ENCODE measurements around the gene GPC6.
A peak's percentile ranks its signal among the peaks of the same experiment; 100 is the strongest.

Gene GPC6

GRCh38 chr13:93231867-93232266 lies 5.3 kb downstream of the GPC6 start:
- no peak for DNase-seq

DNA sequence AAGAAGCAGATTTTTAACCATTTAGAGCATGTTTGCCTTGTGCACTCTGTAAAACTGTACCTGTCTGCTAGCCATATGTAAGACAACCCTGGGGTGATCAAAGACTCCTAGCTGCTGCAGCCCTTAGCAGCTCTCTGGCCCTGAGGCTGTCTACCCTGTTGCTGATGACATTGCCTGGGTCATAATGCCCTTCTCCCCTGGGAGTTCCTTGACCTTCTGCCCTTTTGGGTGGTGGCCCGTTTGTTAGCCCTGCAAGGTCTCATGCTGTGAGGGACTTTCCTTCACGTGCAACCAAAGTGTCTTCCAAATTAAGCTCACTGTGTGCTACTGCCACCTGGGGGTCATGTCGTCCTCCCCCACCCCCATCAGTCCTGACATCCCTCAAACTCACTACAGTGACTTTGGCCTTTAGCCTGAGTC lies 7.4 kb downstream of the GPC6 start:
- no peak for DNase-seq

DNA sequence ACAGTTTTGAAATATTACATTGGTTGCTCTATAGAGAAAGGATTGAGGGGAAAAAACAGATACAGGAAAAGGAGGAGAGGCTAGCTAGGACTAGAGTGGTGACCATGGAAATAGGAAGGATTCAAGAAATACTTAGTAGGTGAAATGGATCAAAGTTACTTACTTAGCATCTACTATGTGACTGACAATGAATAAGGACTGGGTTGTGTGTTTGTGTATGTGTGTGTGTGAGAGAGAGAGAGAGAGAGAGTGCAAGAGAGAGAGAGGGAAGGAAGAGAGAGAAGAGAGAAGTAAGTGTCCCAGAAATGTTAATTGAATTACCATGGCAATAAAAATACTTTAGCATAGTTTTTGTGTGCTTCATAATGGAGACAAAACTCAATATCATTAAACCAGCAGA lies 7.9 kb downstream of the GPC6 start:
- no peak for DNase-seq

DNA sequence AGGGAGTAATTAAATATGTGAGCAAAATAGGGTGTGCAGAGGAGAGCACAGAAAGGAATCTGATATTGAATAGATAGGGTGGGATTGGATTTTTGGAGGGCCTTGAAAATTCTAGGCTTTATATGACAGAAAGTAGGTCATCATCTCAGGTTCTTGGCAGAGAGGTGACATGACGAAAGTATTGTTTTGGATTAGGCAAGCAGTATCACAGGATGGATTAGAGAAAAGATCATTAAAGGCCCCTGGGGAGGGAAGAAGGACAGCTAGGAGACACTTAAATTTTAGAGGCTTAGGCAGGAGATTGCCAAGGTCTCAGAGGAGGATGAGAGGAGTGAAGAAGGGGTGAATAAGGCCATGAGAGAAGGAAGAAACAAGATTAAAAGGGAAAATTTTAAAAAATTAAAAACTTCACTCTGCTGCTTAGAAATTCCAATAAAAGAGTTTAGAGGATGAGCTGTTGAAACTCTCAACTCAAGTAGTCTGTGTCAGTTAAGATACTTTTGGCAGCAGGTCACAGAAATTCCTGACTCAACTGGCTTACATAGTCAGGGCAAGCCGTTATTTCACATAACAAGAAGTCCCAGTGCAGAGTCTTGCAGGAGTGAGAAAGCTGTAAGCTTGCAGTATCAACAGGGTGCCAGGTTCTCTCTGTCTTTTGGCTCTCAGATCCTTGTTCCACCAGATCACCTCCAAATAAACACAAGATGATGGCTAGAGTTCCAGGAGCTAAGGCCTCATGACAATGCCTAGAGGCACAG lies 8.8 kb downstream of the GPC6 start:
- peak; percentile 78 for DNase-seq

GRCh38 chr13:93238711-93239110 lies 12.1 kb downstream of the GPC6 start:
- no peak for DNase-seq

GRCh38 chr13:93243375-93244063 lies 16.9 kb downstream of the GPC6 start:
- DNase-seq = no peak

DNA sequence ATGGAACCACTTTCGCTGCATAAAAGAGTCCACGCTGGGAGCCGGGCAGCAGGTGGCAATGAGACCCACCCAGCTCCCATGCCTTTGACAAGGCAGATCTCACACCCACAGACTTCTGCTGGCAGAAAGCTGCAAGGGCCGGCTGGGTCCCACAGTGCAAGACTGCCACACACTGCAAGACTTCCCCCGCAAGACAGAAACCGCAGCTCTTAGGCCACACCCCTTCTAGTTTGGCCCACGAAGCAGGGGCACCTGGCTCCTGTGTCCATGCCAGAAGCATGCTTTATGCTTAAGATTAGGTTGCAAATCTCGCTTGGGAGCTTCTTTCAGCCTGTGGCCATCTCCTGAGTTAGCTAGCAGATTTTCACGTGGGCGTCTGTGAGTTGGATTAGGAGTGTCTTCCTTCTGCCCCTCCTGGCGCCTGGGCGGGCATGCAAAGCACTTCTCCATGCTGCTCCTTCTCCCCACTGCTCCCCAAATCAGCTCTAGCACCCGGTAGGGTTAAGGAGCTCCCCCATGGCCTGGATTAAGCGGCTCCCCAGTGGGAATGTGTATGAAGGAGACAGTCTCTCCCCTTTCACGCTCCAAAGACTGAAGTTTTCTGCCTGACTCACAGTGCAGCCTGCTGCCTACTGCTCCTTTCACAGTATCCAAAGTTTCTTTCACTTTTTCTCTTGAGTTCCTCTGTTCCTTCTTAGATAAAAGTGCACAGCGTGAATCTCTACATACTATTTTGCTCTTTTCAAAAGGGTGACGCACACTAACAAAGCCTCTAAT lies 17.7 kb downstream of the GPC6 start:
- DNase-seq = peak; percentile 45

DNA sequence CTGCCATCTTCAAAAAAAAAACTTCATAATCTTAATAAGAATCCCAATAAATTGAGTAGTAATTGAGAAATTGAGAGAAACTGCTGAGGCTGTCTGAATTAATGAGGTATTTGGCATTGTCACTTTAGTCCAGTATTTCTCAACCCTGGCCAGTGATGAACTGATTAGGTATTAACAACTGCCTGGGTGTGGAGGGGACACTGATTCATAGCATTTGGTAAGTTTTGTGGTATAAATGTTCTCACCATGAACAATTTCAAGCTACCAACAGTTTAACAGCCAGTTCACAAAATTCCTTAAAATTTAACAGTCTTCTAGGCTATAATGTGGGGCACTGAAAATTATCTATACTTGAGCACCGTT lies 18.3 kb downstream of the GPC6 start:
- DNase-seq = peak; percentile 79

- no peak for DNase-seq
Measured at GRCh38 chr13:93246069-93246468, 19.5 kb downstream of the GPC6 start.

DNA sequence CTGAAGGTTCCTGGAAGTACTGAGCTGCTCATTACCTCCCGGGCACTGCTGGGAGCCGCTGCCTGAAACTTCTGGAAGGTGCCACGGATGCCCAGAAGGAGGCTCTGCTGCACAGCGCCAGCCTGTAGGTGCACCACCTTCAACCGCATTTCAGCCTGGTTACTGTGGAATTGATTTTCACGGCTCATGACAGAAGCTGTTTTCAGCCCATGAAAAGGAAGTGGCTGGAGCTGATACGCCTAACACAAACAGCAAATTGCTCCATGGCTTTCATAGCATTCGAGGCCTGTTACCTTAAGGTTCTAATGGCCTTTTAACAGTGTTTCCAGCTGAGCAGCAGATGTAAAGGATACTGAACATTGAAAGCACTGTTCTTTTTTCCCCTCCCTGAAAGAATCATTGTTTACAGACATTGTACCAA lies 22.0 kb downstream of the GPC6 start:
- DNase-seq = peak; percentile 37

DNA sequence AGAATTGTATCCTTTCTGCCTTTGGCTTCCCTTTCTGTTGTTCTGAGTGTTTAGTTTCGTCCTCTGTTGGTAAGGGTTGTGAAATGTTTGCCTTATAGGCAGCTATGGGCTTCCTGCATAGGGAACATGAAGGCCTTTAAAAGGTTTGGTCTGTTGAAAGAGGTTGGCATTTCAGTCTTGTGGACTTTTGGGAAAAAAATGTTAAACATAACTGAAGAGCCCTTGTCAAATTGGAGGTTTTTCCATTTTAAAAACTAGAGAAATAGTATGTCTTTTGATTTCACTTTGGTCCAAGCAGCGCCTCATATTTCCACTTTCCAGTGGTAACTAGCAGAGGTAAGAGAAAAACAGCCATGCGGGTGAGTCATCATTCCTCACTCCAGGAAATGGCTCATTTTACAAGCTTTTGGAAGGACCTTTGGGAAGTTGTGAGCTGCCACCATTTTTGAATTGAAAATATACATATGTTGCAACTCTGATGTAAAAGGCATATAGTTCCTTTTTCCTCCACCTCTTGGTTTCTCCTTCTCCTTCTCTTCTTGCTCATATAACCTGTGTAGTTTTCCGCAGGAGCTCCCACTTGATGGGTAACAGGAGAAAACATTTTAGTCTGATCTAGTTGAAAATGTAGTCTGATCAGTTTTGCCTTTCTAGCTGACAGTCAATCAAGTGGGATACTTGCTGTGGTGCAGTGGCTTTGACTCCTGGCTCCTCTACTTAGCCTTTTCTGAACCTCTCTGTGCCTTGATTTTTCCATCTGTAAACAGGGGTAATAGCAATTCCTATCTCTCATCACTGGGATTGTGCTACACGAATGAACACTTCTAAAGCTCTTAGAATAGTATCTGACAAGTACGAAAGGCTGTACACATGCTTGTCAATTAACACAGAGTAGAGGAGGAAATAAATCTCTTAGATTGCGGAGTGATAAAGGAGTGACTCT lies 23.0 kb downstream of the GPC6 start:
- peak; percentile 96 for DNase-seq

DNA sequence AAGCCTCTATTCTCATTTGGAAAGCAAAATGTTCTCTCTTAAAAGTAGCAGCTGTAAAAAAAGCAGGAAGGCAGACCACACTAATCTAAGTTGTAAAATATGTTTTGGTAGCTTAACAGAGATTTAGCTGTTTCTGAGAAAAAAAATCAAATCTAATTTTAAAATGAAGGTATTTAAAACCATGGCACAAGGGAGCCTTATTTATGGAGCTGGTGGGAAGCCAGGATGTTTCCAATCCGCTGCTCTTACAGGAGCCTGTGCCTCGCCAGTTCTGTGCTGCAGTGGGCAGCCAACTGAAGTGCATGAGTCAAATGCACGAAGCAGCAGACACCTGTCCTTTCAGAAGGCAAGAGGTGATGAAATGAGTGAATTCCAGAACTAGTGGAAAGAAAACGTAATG lies 28.2 kb downstream of the GPC6 start:
- no peak for DNase-seq

- DNase-seq = no peak
Measured at GRCh38 chr13:93256998-93257397, 30.4 kb downstream of the GPC6 start.

- peak; percentile 55 for DNase-seq
Measured at GRCh38 chr13:93259527-93260080, 33.0 kb downstream of the GPC6 start.

- DNase-seq = peak; percentile 65
Measured at GRCh38 chr13:93260591-93260990, 34.0 kb downstream of the GPC6 start.

DNA sequence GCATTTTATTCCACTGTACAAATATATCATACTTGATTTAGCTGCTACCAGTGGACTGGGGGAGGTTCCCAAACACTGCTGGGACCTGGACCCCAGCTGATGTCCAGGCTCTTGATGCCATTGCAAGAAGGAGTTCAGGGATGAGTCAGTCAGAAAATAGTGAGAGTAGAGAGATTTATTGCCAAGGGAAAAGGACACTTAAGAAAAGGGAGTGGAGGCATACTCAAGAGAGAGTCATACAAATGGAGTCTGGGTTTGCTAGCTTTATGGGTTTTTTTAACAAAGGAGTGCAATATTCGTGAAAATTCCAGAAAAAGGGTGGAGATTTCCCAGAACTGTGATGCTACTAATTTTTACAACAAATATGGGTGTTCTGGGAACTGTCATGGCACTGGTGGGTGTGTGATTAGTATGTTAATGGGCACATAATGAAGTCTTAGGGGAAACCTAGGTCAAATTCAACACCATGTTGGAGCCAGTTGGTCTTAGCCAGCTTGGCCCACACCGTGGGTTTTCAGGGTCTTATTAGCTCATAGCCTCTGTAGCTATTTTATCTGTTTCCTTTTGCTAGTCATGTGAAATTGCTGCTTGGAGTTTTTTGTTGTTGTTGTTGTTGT lies 36.2 kb downstream of the GPC6 start:
- DNase-seq = peak; percentile 98

DNA sequence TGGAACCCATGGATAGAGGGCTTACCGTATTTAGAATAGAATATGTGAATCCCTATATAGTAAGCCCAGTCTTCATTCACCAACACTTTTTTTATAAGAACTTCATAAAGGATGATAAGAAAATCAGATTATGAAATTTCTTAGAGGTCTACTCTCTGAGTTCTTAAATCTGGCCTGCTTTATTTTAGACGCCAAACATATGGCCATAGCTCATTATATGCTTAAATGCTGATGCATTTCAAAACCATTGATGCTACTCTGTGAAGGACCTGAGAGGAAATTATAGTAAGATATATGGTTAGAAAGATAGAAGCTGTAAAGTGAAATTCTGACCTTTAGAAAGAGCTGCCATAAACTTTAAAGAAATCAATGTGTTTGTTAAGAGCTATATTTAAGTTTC lies 38.3 kb downstream of the GPC6 start:
- DNase-seq = no peak

GRCh38 chr13:93265800-93266199 lies 39.2 kb downstream of the GPC6 start:
- DNase-seq = no peak

DNA sequence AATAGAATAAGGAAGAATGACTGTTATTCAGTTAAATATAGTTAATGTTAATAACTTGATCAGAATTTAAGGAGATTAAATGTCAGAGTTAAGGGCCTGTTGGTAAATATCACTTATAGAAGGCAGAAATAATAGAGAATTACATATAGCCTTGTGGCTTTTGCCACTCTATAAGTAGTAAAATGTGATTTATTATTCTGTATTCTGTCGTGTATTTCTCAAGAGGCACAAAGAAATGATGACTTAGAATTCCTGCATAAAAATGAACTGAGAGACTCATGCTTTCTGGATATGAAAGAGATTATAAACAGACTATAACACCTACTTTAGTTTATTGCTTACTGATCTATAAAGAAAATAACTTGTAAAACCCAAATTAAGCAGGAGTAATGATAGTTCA lies 40.1 kb downstream of the GPC6 start:
- no peak for DNase-seq

DNA sequence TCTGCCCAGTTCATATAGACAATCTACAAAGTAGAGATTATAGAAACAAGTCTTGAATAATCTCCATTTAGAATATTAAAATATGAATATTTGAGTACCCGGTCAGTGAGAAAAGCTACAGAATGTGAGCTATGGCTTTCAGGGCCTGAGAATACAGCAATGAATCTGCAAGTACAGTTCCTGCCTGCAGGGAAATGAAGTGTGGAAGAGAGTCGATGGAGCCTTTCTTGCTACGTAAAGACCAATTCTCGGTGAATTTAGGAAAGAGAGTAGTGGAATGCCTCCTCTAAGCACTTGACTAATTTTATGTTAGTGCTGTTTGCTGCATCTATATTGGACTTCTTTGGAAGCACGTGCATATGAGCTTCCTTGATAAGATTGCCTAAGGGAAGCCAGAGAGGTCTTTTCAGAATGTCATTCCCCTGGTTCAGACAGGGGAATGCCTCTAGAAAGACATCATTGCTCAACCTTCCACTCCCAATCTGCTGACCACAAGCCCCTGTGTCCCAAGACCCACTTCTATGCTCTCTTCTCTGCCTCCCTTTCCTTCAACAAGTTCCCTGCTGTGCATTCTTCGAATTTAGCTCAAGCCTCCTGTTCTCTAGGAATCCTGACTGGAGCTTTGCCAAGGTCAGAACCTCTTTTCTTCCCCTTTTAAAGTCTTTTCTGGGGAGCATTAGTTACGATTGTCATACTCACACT lies 41.9 kb downstream of the GPC6 start:
- no peak for DNase-seq

Data from HCEC 1CT (cell line).